HFF-Myc (cell line): ENCODE measurements around the gene AP3D1.

ENCODE experiments used
- DNase-seq: peaks from one replicate; pipeline ENCODE4 v3.0.0-alpha.2; 2011; ENCODE audit warnings: low read depth; ENCODE audit errors: extremely low read depth
- H3K4me3 ChIP-seq: replicated peaks from 2 replicates; pipeline ENCODE4 v1.5.1; 2011; ENCODE audit warnings: low read depth, mild to moderate bottlenecking, control low read depth, low read length
- CTCF ChIP-seq: IDR thresholded peaks from 2 replicates; pipeline ENCODE4 v1.5.1; 2012; ENCODE audit warnings: mild to moderate bottlenecking, low read depth, low read length, control low read depth; ENCODE audit errors: missing control alignments

The AP3D1 gene

GRCh38 chr19:2108251-2109016 is 42.9 kb downstream of the AP3D1 start:
- no peak overlapping the region for H3K4me3 ChIP-seq
- TF ChIP-seq CTCF = no peak
- no peak for DNase-seq

DNA sequence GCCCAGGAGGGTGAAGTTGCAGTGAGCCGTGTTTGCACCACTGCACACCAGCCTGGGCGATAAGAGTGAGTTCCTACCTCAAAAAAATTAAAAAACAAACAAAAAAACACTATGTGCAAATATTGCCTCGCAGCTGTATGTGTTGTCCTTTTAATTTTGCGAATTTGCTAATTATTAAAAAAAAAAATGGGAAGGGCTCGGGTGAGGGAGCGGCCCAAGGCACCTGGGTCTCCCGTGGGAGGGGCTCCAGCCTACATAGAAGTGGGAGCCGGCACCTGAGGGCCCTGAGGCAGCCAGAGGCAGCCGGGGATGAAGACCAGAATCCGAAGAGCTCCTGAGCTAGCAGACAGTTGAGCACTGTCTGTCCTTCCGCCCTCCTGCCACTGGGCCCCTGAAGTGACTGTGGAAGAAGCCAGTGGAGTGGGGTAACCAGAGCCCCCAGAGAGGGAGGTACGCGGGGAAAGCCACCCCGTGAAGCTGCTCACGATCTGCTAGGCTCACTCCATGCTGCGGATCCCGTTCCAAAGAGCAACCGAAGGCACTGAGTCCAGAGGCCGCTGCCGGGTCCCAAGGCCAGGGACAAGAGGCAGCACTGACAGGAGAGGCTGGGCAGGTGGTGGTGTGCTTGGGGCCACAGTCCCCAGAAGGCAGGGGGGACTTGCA is 48.2 kb downstream of the AP3D1 start:
- DNase-seq = no peak
- no peak overlapping the region for H3K4me3 ChIP-seq
- no peak for TF ChIP-seq CTCF

- H3K4me3 ChIP-seq = no peak overlapping the region
- DNase-seq = no peak
- no peak for TF ChIP-seq CTCF
These were observed 49.7 kb downstream of the AP3D1 start for GRCh38 chr19:2101417-2102335.

DNA sequence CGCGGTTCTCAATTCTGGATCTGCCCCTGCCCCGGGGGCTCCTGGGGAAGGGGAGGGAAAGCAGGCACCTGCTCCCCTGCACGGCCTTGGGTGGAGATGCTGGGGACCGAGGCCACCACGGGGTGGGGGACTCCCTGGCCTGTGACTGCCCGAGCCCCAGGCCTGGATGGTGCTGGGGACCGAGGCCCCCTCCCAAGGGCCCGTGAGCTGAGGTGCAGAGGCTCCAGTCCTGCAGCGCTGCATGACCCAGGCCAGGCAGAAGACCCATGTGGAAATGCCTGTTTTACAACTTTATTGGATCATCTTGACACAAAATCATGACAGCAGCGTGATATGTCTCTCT is 50.7 kb downstream of the AP3D1 start:
- no peak overlapping the region for H3K4me3 ChIP-seq
- no peak for TF ChIP-seq CTCF
- DNase-seq = no peak

GRCh38 chr19:2099937-2100718 is 51.2 kb downstream of the AP3D1 start:
- DNase-seq = no peak
- H3K4me3 ChIP-seq = no peak overlapping the region
- TF ChIP-seq CTCF = no peak

GRCh38 chr19:2099054-2099501 is 52.3 kb downstream of the AP3D1 start:
- no peak overlapping the region for H3K4me3 ChIP-seq
- TF ChIP-seq CTCF = no peak
- DNase-seq = no peak
